Upper lobe of right lung (tissue), 1 donor: ENCODE measurements around the gene HSPB1. TPM values are rescaled to one million over a fixed set of nuclear protein-coding genes. Genes with fewer than 3 reads are reported as not detected.

ENCODE experiments used
- ATAC-seq: fragments of 200-7000 bp; cut with Tn5 transposase; one replicate; pipeline ENCODE4 v1.9.1; 2020; ENCODE audit warnings: mild to moderate bottlenecking, moderate library complexity
- DNase-seq: peaks from one replicate; pipeline ENCODE4 v3.0.0-alpha.2; 2020
- H3K27ac ChIP-seq: fragments of 200-600 bp; one replicate; pipeline ENCODE4 v1.8.0; 2022
- H3K27me3 ChIP-seq: fragments of 200-600 bp; one replicate; pipeline ENCODE4 v1.8.0; 2022; ENCODE audit warnings: mild to moderate bottlenecking
- H3K36me3 ChIP-seq: fragments of 200-600 bp; one replicate; pipeline ENCODE4 v1.8.0; 2022
- H3K4me1 ChIP-seq: fragments of 200-600 bp; one replicate; pipeline ENCODE4 v1.8.0; 2022
- H3K4me3 ChIP-seq: fragments of 200-600 bp; one replicate; pipeline ENCODE4 v1.8.0; 2022; ENCODE audit warnings: mild to moderate bottlenecking
- H3K9me3 ChIP-seq: fragments of 200-600 bp; one replicate; pipeline ENCODE4 v1.8.0; 2022
- intact Hi-C: fragments of 100-400 bp; cut with DNase I; formaldehyde crosslinking; loops from one replicate; pipeline ENCODE4 v1.11.0; 2022
- total RNA-seq: library from RNA; stranded (reverse); fragmentation: NEBNext Ultra II Directional; extraction: Animal tissue kit (Norgen Biotek cat#: 25700); gene quantifications from one replicate; pipeline ENCODE4 v1.2.1, GENCODE V29; 2021
- TF ChIP-seq, protein P1 (sequence below): fragments of 200-600 bp; IDR thresholded peaks from one replicate; pipeline ENCODE4 v1.8.0; 2022; ENCODE audit warnings: antibody characterized with exemption
- donor health status: DM: no; HTN: yes; CAD: no; lungs with severe emphysema.

HSPB1 gene
- total RNA-seq, 1 donor from 2014 or later = 494 TPM

GRCh38 chr7:76343931-76344321 lies 41.5 kb downstream of the HSPB1 start:
- H3K9me3 ChIP-seq = no peaks in the 10 kb centered on the region
- TF ChIP-seq, protein P1, sequence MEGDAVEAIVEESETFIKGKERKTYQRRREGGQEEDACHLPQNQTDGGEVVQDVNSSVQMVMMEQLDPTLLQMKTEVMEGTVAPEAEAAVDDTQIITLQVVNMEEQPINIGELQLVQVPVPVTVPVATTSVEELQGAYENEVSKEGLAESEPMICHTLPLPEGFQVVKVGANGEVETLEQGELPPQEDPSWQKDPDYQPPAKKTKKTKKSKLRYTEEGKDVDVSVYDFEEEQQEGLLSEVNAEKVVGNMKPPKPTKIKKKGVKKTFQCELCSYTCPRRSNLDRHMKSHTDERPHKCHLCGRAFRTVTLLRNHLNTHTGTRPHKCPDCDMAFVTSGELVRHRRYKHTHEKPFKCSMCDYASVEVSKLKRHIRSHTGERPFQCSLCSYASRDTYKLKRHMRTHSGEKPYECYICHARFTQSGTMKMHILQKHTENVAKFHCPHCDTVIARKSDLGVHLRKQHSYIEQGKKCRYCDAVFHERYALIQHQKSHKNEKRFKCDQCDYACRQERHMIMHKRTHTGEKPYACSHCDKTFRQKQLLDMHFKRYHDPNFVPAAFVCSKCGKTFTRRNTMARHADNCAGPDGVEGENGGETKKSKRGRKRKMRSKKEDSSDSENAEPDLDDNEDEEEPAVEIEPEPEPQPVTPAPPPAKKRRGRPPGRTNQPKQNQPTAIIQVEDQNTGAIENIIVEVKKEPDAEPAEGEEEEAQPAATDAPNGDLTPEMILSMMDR = no peak
- no peak for ATAC-seq
- DNase-seq = no peak
- H3K27me3 ChIP-seq = no peaks in the 10 kb centered on the region
- intact Hi-C loops = no loop called here
- peaks cover 34% of the 10 kb centered on the region for H3K4me1 ChIP-seq
- no peak overlapping the region for H3K27ac ChIP-seq
- peaks cover 51% of the 10 kb centered on the region for H3K36me3 ChIP-seq
- no peak overlapping the region for H3K4me3 ChIP-seq

GRCh38 chr7:76346097-76346496 lies 43.6 kb downstream of the HSPB1 start:
- peak overlapping the region; percentile 55 for H3K27ac ChIP-seq
- no peaks in the 10 kb centered on the region for H3K9me3 ChIP-seq
- H3K36me3 ChIP-seq = peaks cover 64% of the 10 kb centered on the region
- no peak overlapping the region for H3K4me3 ChIP-seq
- H3K4me1 ChIP-seq = peaks cover 24% of the 10 kb centered on the region
- H3K27me3 ChIP-seq = no peaks in the 10 kb centered on the region
- intact Hi-C loops = no loop called here
- DNase-seq (no peak), ATAC-seq (peak; percentile 82)
- TF ChIP-seq, protein P1 = no peak

DNA sequence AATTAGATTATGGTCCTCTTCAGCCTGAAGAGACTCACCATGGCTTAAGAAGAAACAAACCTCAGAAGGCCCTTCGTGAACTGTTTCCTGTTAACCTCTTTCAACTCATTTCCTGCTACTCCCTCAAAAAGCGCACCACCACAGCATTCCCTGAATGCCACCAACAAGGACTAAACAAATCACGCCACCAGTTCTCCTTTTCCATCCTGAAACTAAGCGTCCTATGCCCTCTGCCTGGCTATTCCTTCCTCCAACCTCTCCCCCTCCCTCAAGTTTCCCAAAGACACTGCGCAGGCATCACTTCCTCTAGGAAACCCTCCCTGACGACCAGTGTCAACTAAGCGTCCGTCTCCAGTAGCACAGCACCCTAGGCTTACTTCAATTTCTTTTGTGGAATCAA lies 44.3 kb downstream of the HSPB1 start:
- Histone ChIP-seq H3K36me3 (peaks cover 64% of the 10 kb centered on the region), H3K27me3 (no peaks in the 10 kb centered on the region), H3K27ac (peak overlapping the region; percentile 55), H3K9me3 (no peaks in the 10 kb centered on the region), H3K4me1 (peaks cover 24% of the 10 kb centered on the region), H3K4me3 (no peak overlapping the region)
- intact Hi-C loops = no loop called here
- TF ChIP-seq, protein P1 = no peak
- ATAC-seq (peak; percentile 66), DNase-seq (no peak)

GRCh38 chr7:76347710-76348109 lies 45.2 kb downstream of the HSPB1 start:
- peaks cover 28% of the 10 kb centered on the region for H3K4me1 ChIP-seq
- ATAC-seq = no peak
- no peaks in the 10 kb centered on the region for H3K27me3 ChIP-seq
- H3K4me3 ChIP-seq = no peak overlapping the region
- H3K36me3 ChIP-seq = peaks cover 60% of the 10 kb centered on the region
- TF ChIP-seq, protein P1 = no peak
- peak overlapping the region; percentile 26 for H3K27ac ChIP-seq
- no peaks in the 10 kb centered on the region for H3K9me3 ChIP-seq
- intact Hi-C loops = no loop called here
- no peak for DNase-seq

- intact Hi-C loops = no loop called here
- H3K36me3 ChIP-seq = peaks cover 44% of the 10 kb centered on the region
- ATAC-seq (no peak), DNase-seq (no peak)
- H3K27ac ChIP-seq = no peak overlapping the region
- no peaks in the 10 kb centered on the region for H3K27me3 ChIP-seq
- no peak overlapping the region for H3K4me3 ChIP-seq
- H3K9me3 ChIP-seq = no peaks in the 10 kb centered on the region
- TF ChIP-seq, protein P1 = no peak
- H3K4me1 ChIP-seq = peaks cover 30% of the 10 kb centered on the region
Measured at GRCh38 chr7:76349313-76349885, 46.9 kb downstream of the HSPB1 start.

DNA sequence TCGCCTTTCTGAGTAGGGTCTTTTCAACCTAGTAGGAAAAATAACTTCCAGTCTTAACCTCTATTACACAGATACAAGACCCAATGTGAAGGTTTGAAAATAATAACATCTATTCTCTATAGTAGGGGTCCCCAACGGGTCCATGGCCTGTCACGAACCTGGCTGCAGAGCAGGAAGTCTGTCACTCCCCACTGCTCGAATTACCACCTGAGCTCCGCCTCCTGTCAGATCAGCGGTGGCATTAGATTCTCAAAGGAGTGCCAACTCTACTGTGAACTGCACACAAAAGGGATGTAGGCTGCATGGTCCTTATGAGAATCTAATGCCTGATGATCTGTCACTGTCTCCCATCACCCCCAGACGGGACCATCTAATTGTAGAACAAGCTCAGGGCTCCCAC lies 48.9 kb downstream of the HSPB1 start:
- H3K4me3 ChIP-seq = no peak overlapping the region
- no peak for ATAC-seq
- H3K27ac ChIP-seq = no peak overlapping the region
- H3K36me3 ChIP-seq = peaks cover 34% of the 10 kb centered on the region
- DNase-seq = no peak
- no peaks in the 10 kb centered on the region for H3K27me3 ChIP-seq
- intact Hi-C loops = no loop called here
- no peaks in the 10 kb centered on the region for H3K9me3 ChIP-seq
- TF ChIP-seq, protein P1 = no peak
- H3K4me1 ChIP-seq = peaks cover 40% of the 10 kb centered on the region
